HCT116 (cell line): ENCODE measurements around the gene SPATA17. TPM values are rescaled to one million over a fixed set of nuclear protein-coding genes. Genes with fewer than 3 reads are reported as not detected.

ENCODE experiments used
- ATAC-seq: fragments of 200-7000 bp; cut with Tn5 transposase; 2 replicates; pipeline ENCODE4 v1.9.1; 2020; ENCODE audit warnings: mild to moderate bottlenecking, moderate library complexity
- BruUV-seq: library from RNA; stranded (reverse); fragments of 400-500 nt; replicated peaks from 2 replicates; lab custom pipeline; 2021; lab: Mats Ljungman, UMichigan
- CTCF ChIA-PET: fragments of 300-600 bp; sonication (Branson Sonifier 250); formaldehyde crosslinking; loops from one replicate; lab custom pipeline; 2021; ENCODE audit warnings: antibody characterized with exemption; lab: Charles Lee
- POLR2A ChIA-PET: fragments of 300-600, 350-600 bp; sonication (Branson Sonifier 250); formaldehyde crosslinking; loops from one replicate; lab custom pipeline; 2021; ENCODE audit warnings: antibody characterized with exemption; lab: Charles Lee
- RAD21 ChIA-PET, 2 experiments: fragments of 300-600 bp; sonication (Branson Sonifier 250); formaldehyde crosslinking; loops; one replicate each; lab custom pipeline; 2023; ENCODE audit warnings: low total read pairs in 2 of 2; ENCODE audit not compliant: uncharacterized antibody in 2 of 2, unreplicated experiment in 2 of 2, low non-redundant PET in 1 of 2; lab: Charles Lee
- DNase-seq: peaks from one replicate; pipeline ENCODE4 v3.0.0-alpha.2; 2010; ENCODE audit warnings: low read depth, low spot score
- H2AFZ ChIP-seq: fragments of 200-600 bp; shearing (Covaris generic), sonication (generic); 2 replicates; pipeline ENCODE4 v1.6.1; 2017; ENCODE audit warnings: low read depth, mixed run types, mixed read lengths, antibody characterized with exemption, low read length; ENCODE audit not compliant: poor library complexity, severe bottlenecking
- H3K27ac ChIP-seq: 2 replicates; pipeline ENCODE4 v1.5.1; 2012; ENCODE audit warnings: low read depth, low read length
- H3K27me3 ChIP-seq: fragments of 200-600 bp; sonication (generic); 2 replicates; pipeline ENCODE4 v1.6.1; 2016; ENCODE audit warnings: mixed run types, low read length, mixed read lengths; ENCODE audit not compliant: insufficient read depth
- H3K36me3 ChIP-seq, 2 experiments: fragments of 200-500 bp in 1 of 2; fragments of 200-600 bp in 1 of 2; sonication (Bioruptor generic) in 1 of 2; sonication (generic) in 1 of 2; 2 replicates each; pipeline versions ENCODE4 v1.5.1 to v1.6.1; 2014 to 2016; ENCODE audit warnings: low read length in 2 of 2, inconsistent platforms in 1 of 2, mixed read lengths in 1 of 2, mixed run types in 1 of 2; ENCODE audit not compliant: insufficient read depth in 2 of 2, control insufficient read depth in 1 of 2
- H3K4me1 ChIP-seq, 2 experiments: fragments of 200-600 bp in 1 of 2; sonication (generic) in 1 of 2; 2 replicates each; pipeline versions ENCODE4 v1.5.1 to v1.6.1; 2012 to 2017; ENCODE audit warnings: low read length in 2 of 2, inconsistent platforms in 1 of 2, mild to moderate bottlenecking in 1 of 2, mixed read lengths in 1 of 2, mixed run types in 1 of 2, moderate library complexity in 1 of 2; ENCODE audit not compliant: insufficient read depth in 2 of 2, control insufficient read depth in 1 of 2
- H3K4me2 ChIP-seq: fragments of 200-600 bp; sonication (generic); 2 replicates; pipeline ENCODE4 v1.6.1; 2017; ENCODE audit warnings: mixed run types, low read length, mixed read lengths
- H3K4me3 ChIP-seq, 2 experiments: fragments of 200-600 bp in 1 of 2; sonication (generic) in 1 of 2; replicated peaks in 1 of 2; 2 replicates each; pipeline ENCODE4 v1.5.1; 2011 to 2016; ENCODE audit warnings: low read length in 2 of 2, control low read depth in 1 of 2, low read depth in 1 of 2, mild to moderate bottlenecking in 1 of 2, mixed read lengths in 1 of 2, mixed run types in 1 of 2
- H3K79me2 ChIP-seq: fragments of 200-600 bp; sonication (generic); 2 replicates; pipeline ENCODE4 v1.6.1; 2017; ENCODE audit warnings: mild to moderate bottlenecking, mixed run types, low read length, moderate library complexity, mixed read lengths; ENCODE audit not compliant: insufficient read depth
- H3K9ac ChIP-seq: fragments of 200-600 bp; sonication (generic); 2 replicates; pipeline ENCODE4 v1.6.1; 2016; ENCODE audit warnings: low read length, mixed read lengths
- H3K9me2 ChIP-seq: fragments of 200-600 bp; sonication (generic), shearing (Covaris generic); 2 replicates; pipeline ENCODE4 v1.6.1; 2017; ENCODE audit warnings: mixed run types, mild to moderate bottlenecking, moderate library complexity; ENCODE audit not compliant: insufficient read depth
- H3K9me3 ChIP-seq, 2 experiments: fragments of 200-500 bp in 1 of 2; fragments of 200-600 bp in 1 of 2; sonication (Bioruptor generic) in 1 of 2; sonication (generic) in 1 of 2; 2 replicates each; pipeline ENCODE4 v1.6.1; 2014 to 2017; ENCODE audit warnings: low read length in 2 of 2, mixed read lengths in 2 of 2, inconsistent platforms in 1 of 2, low read depth in 1 of 2, mild to moderate bottlenecking in 1 of 2, mixed run types in 1 of 2, moderate library complexity in 1 of 2; ENCODE audit not compliant: control insufficient read depth in 1 of 2, insufficient read depth in 1 of 2
- H4K20me1 ChIP-seq: fragments of 200-600 bp; sonication (generic), shearing (Covaris generic); 2 replicates; pipeline ENCODE4 v1.6.1; 2017; ENCODE audit warnings: mixed run types, mild to moderate bottlenecking, moderate library complexity; ENCODE audit not compliant: insufficient read depth
- ATF3 ChIP-seq: IDR thresholded peaks from 2 replicates; pipeline ENCODE4 v1.6.1; 2012
- ELF1 ChIP-seq: IDR thresholded peaks from 2 replicates; pipeline ENCODE4 v1.6.1; 2012; ENCODE audit warnings: low read depth, borderline replicate concordance
- EZH2 ChIP-seq: fragments of 200-600 bp; sonication (generic); IDR thresholded peaks from 2 replicates; pipeline ENCODE4 v1.6.1; 2017; ENCODE audit warnings: antibody characterized with exemption, mixed run types
- FOSL1 ChIP-seq: IDR thresholded peaks from 2 replicates; pipeline ENCODE4 v1.6.1; 2012; ENCODE audit warnings: low read depth
- POLR2AphosphoS5 ChIP-seq: IDR thresholded peaks from 2 replicates; pipeline ENCODE4 v1.6.1; 2011; ENCODE audit warnings: mild to moderate bottlenecking, low read depth, low read length, moderate library complexity
- SIN3A ChIP-seq: IDR thresholded peaks from 2 replicates; pipeline ENCODE4 v1.6.1; 2012; ENCODE audit warnings: low read depth
- SRF ChIP-seq: IDR thresholded peaks from 2 replicates; pipeline ENCODE4 v1.6.1; 2012; ENCODE audit warnings: low read depth
- TCF7L2 ChIP-seq: IDR thresholded peaks from 2 replicates; pipeline ENCODE4 v1.7.0; 2011; ENCODE audit warnings: borderline replicate concordance, inconsistent platforms; ENCODE audit not compliant: insufficient read depth, insufficient read length; ENCODE audit errors: extremely low read depth
- ZBTB33 ChIP-seq: IDR thresholded peaks from 2 replicates; pipeline ENCODE4 v1.6.1; 2011; ENCODE audit warnings: mild to moderate bottlenecking, low read length, moderate library complexity; ENCODE audit not compliant: insufficient replicate concordance; ENCODE audit errors: extremely low read depth
- ZNF274 ChIP-seq: fragments of 200-500 bp; sonication (Bioruptor generic); IDR thresholded peaks from 2 replicates; pipeline ENCODE4 v1.6.1; 2014; ENCODE audit warnings: mild to moderate bottlenecking, low read depth, low read length, inconsistent platforms
- intact Hi-C: fragments of 100-400 bp; cut with micrococcal nuclease; formaldehyde crosslinking; loops from 2 replicates; pipeline ENCODE4 v1.10.0; 2022
- total RNA-seq: library from RNA; stranded (reverse); gene quantifications from one replicate; pipeline ENCODE4 v1.2.1, GENCODE V29; 2021; ENCODE audit not compliant: unreplicated experiment
- TF ChIP-seq, protein P1 (sequence below): IDR thresholded peaks from 2 replicates; pipeline ENCODE4 v1.6.1; 2012

Gene SPATA17
- total RNA-seq, 1 experiment from 2014 or later, result 2.5 TPM

GRCh38 chr1:217891966-217892365 lies 260.8 kb downstream of the SPATA17 start:
- RAD21 ChIA-PET, result no interaction called here
- intact Hi-C loops, result no loop called here

DNA sequence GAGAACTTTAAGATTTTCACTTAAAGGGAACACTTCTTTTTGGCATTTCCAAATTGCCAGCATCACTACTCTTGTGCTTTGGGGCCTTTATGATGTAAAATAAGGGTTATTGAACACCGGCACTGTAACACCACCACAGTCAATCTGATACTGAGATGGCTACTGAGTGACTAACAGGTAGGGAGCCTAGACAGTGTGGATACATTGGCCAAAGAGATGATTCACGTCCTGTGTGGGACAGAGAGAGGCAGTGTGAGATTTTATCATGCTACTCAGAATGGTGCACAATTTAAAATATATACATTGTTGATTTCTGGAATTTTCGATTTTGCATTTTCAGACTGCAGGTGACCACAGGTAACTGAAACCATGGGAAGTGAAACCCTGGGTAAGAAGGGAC lies 261.6 kb downstream of the SPATA17 start:
- no peaks in the 10 kb centered on the region for H3K36me3 ChIP-seq
- H3K4me3 ChIP-seq, result no peak overlapping the region
- intact Hi-C loops, result no loop called here
- no peaks in the 10 kb centered on the region for H3K9me3 ChIP-seq
- H3K9me2 ChIP-seq, result no peaks in the 10 kb centered on the region
- CTCF ChIA-PET, result no interaction called here
- no TSS peak for BruUV-seq
- POLR2A ChIA-PET, result no interaction called here
- H3K79me2 ChIP-seq, result no peaks in the 10 kb centered on the region
- no peaks in the 10 kb centered on the region for H4K20me1 ChIP-seq
- H3K4me2 ChIP-seq, result no peak overlapping the region
- H3K27ac ChIP-seq, result no peak overlapping the region
- no peaks in the 10 kb centered on the region for H3K4me1 ChIP-seq
- no peak for ATAC-seq
- RAD21 ChIA-PET, result no interaction called here
- no peak overlapping the region for H3K9ac ChIP-seq
- no peak for DNase-seq
- no peak overlapping the region for H2AFZ ChIP-seq
- H3K27me3 ChIP-seq, result peaks cover 4% of the 10 kb centered on the region; the same call in 1 of the 2 replicates
- TF ChIP-seq SIN3A, result no peak
- no peak for TF ChIP-seq ATF3
- no peak for TF ChIP-seq EZH2
- no peak for TF ChIP-seq ZNF274
- TF ChIP-seq POLR2AphosphoS5, result no peak
- TF ChIP-seq SRF, result no peak
- TF ChIP-seq ZBTB33, result no peak
- TF ChIP-seq TCF7L2, result no peak
- TF ChIP-seq FOSL1, result no peak
- TF ChIP-seq, protein P1, sequence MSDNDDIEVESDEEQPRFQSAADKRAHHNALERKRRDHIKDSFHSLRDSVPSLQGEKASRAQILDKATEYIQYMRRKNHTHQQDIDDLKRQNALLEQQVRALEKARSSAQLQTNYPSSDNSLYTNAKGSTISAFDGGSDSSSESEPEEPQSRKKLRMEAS, result no peak

More at GRCh38 chr1:217891966-217892365, 260.8 kb downstream of the SPATA17 start:
- Histone ChIP-seq H3K36me3 (no peaks in the 10 kb centered on the region), H3K9ac (no peak overlapping the region), H3K4me3 (no peak overlapping the region)
- ATAC-seq (no peak), DNase-seq (no peak)
- TF ChIP-seq ATF3 (no peak), ELF1 (no peak), POLR2AphosphoS5 (no peak), ZBTB33 (no peak)
- TF ChIP-seq, all 23 proteins: peak for 0
- Histone ChIP-seq H3K9me2 (no peaks in the 10 kb centered on the region), H2AFZ (no peak overlapping the region), H3K27me3 (peaks cover 3% of the 10 kb centered on the region; the same call in 1 of the 2 replicates), H3K4me2 (no peak overlapping the region), H3K4me1 (no peaks in the 10 kb centered on the region), H3K79me2 (no peaks in the 10 kb centered on the region), H3K27ac (no peak overlapping the region), H4K20me1 (no peaks in the 10 kb centered on the region), H3K9me3 (no peaks in the 10 kb centered on the region)
- POLR2A ChIA-PET, result no interaction called here
- CTCF ChIA-PET, result no interaction called here
- no TSS peak for BruUV-seq
